Measurements from ENCODE around the gene NEGR1.

- TF ChIP-seq REST (IDR thresholded peaks at IDR 0.05; ENCODE audit: low read depth), result no peak
- no peak for TF ChIP-seq CTCF (IDR thresholded peaks at IDR 0.05 in 2 of 3, conservative IDR thresholded peaks at IDR 0.05 in 1 of 3; ENCODE audit: borderline replicate concordance in 1 of 3, insufficient read depth in 1 of 3, low read depth in 2 of 3, low read length in 2 of 3)
- TF ChIP-seq ZFX (IDR thresholded peaks at IDR 0.05), result no peak
- TF ChIP-seq ATF3 (IDR thresholded peaks at IDR 0.05), result no peak
- TF ChIP-seq JUND (IDR thresholded peaks at IDR 0.05), result no peak
- no peak for TF ChIP-seq SIN3A (IDR thresholded peaks at IDR 0.05; ENCODE audit: low read depth)
- no peak for TF ChIP-seq POLR2A (IDR thresholded peaks at IDR 0.05; ENCODE audit: borderline replicate concordance, extremely low read depth, insufficient read depth, insufficient read length)
- no peak for TF ChIP-seq EZH2 (IDR thresholded peaks at IDR 0.05)
- TF ChIP-seq EGR1 (IDR thresholded peaks at IDR 0.05; ENCODE audit: low read depth), result no peak
- no peak for TF ChIP-seq POLR2AphosphoS5 (IDR thresholded peaks at IDR 0.05; ENCODE audit: low read depth, low read length)
- TF ChIP-seq, protein P1, sequence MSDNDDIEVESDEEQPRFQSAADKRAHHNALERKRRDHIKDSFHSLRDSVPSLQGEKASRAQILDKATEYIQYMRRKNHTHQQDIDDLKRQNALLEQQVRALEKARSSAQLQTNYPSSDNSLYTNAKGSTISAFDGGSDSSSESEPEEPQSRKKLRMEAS (IDR thresholded peaks at IDR 0.05), result no peak
- no peak for TF ChIP-seq ZNF274 (IDR thresholded peaks at IDR 0.05; ENCODE audit: low read depth, low read length)
Observed at GRCh38 chr1:71350330-71350729, 932.0 kb downstream of the NEGR1 start.
